Neural cell (in vitro differentiated cells): Measurements from ENCODE around the gene URB1. TPM values are rescaled to one million over a fixed set of nuclear protein-coding genes. Genes with fewer than 3 reads are reported as not detected.

ENCODE experiments used
- H2AFZ ChIP-seq: fragments of 200-600, 300-800 bp; sonication (generic), shearing (Covaris generic); 2 replicates; pipeline ENCODE4 v1.6.0; 2014; ENCODE audit warnings: low read depth, mild to moderate bottlenecking, antibody characterized with exemption, low read length, moderate library complexity
- H3F3A ChIP-seq: fragments of 200-600 bp; shearing (Covaris generic); 2 replicates; pipeline ENCODE4 v1.6.1; 2016; ENCODE audit warnings: mild to moderate bottlenecking, moderate library complexity, mixed read lengths, antibody characterized with exemption, low read length; ENCODE audit not compliant: insufficient read depth, poor library complexity, severe bottlenecking
- H3K27ac ChIP-seq: fragments of 200-600, 300-800 bp; sonication (generic), shearing (Covaris generic); 2 replicates; pipeline ENCODE4 v1.5.1; 2014; ENCODE audit warnings: mild to moderate bottlenecking, low read length, moderate library complexity
- H3K27me3 ChIP-seq: fragments of 300-800, 200-600 bp; sonication (generic), shearing (Covaris generic); 2 replicates; pipeline ENCODE4 v1.6.0; 2014; ENCODE audit warnings: mild to moderate bottlenecking, low read depth, low read length, moderate library complexity; ENCODE audit not compliant: insufficient read depth
- H3K36me3 ChIP-seq: fragments of 300-800, 200-600 bp; sonication (generic), shearing (Covaris generic); 2 replicates; pipeline ENCODE4 v1.5.1; 2014; ENCODE audit warnings: mild to moderate bottlenecking, antibody characterized with exemption, low read length, moderate library complexity; ENCODE audit not compliant: insufficient read depth
- H3K4me2 ChIP-seq: fragments of 300-800, 200-600 bp; sonication (generic), shearing (Covaris generic); 2 replicates; pipeline ENCODE4 v1.6.0; 2014; ENCODE audit warnings: mild to moderate bottlenecking, low read length
- H3K4me3 ChIP-seq: fragments of 300-800, 200-600 bp; sonication (generic), shearing (Covaris generic); 2 replicates; pipeline ENCODE4 v1.5.1; 2014; ENCODE audit warnings: mild to moderate bottlenecking, low read length, moderate library complexity
- H3K79me2 ChIP-seq: fragments of 200-600 bp; shearing (Covaris generic); replicated peaks from 2 replicates; pipeline ENCODE4 v1.6.0; 2014; ENCODE audit warnings: mild to moderate bottlenecking, low read length, moderate library complexity; ENCODE audit not compliant: insufficient read depth
- H3K9ac ChIP-seq: fragments of 300-800, 200-600 bp; sonication (generic), shearing (Covaris generic); 2 replicates; pipeline ENCODE4 v1.6.1; 2016; ENCODE audit warnings: mild to moderate bottlenecking, low read length, mixed read lengths
- H3K9me2 ChIP-seq: fragments of 200-600 bp; shearing (Covaris generic); 2 replicates; pipeline ENCODE4 v1.6.1; 2016; ENCODE audit warnings: mild to moderate bottlenecking, low read length, mixed read lengths; ENCODE audit not compliant: insufficient read depth
- H3K9me3 ChIP-seq: fragments of 200-600, 300-800 bp; sonication (generic), shearing (Covaris generic); 2 replicates; pipeline ENCODE4 v1.6.1; 2016; ENCODE audit warnings: mild to moderate bottlenecking, mixed run types, low read length, moderate library complexity, mixed read lengths
- H4K20me1 ChIP-seq: fragments of 200-600 bp; shearing (Covaris generic); 2 replicates; pipeline ENCODE4 v1.6.1; 2016; ENCODE audit warnings: mild to moderate bottlenecking, mixed run types; ENCODE audit not compliant: insufficient read depth
- EP300 ChIP-seq: fragments of 450-650 bp; conservative IDR thresholded peaks from 2 replicates; pipeline ENCODE4 v1.6.1; 2014; ENCODE audit warnings: antibody characterized with exemption, mild to moderate bottlenecking, moderate library complexity; ENCODE audit not compliant: poor library complexity, severe bottlenecking
- EZH2 ChIP-seq: fragments of 200-600, 300-800 bp; shearing (Covaris generic), sonication (generic); IDR thresholded peaks from 2 replicates; pipeline ENCODE4 v1.6.1; 2014; ENCODE audit warnings: antibody characterized with exemption, low read length, borderline replicate concordance, mild to moderate bottlenecking; ENCODE audit not compliant: insufficient read depth, poor library complexity, severe bottlenecking
- MXI1 ChIP-seq: fragments of 450-650 bp; conservative IDR thresholded peaks from 2 replicates; pipeline ENCODE4 v1.6.1; 2014; ENCODE audit warnings: antibody characterized with exemption, mild to moderate bottlenecking; ENCODE audit not compliant: poor library complexity, severe bottlenecking
- POLR2AphosphoS5 ChIP-seq: IDR thresholded peaks from 2 replicates; pipeline ENCODE4 v1.6.1; 2012
- RAD21 ChIP-seq: fragments of 450-650 bp; conservative IDR thresholded peaks from 2 replicates; pipeline ENCODE4 v1.6.1; 2014; ENCODE audit warnings: antibody characterized with exemption, mild to moderate bottlenecking, moderate library complexity
- SMC3 ChIP-seq: fragments of 450-650 bp; conservative IDR thresholded peaks from 2 replicates; pipeline ENCODE4 v1.6.1; 2014; ENCODE audit warnings: antibody characterized with exemption, mild to moderate bottlenecking, moderate library complexity; ENCODE audit not compliant: poor library complexity
- TAF1 ChIP-seq: IDR thresholded peaks from 2 replicates; pipeline ENCODE4 v1.6.1; 2012; ENCODE audit warnings: low read depth
- polyA plus RNA-seq: library from polyadenylated mRNA; depleted of rRNA; stranded (reverse); fragments of >200 nt; gene quantifications from 2 replicates; pipeline ENCODE4 v1.2.3, GENCODE V29; 2014
- TF ChIP-seq, protein P1 (sequence below): fragments of 450-650 bp; IDR thresholded peaks from 2 replicates; pipeline ENCODE4 v1.5.1; 2014; ENCODE audit warnings: antibody characterized with exemption, mild to moderate bottlenecking, moderate library complexity; ENCODE audit not compliant: poor library complexity, severe bottlenecking
- TF ChIP-seq, protein P2 (sequence below): IDR thresholded peaks from 2 replicates; pipeline ENCODE4 v1.6.1; 2012; ENCODE audit warnings: borderline replicate concordance

The URB1 gene
- polyA plus RNA-seq, 1 donor from 2014 or later = 4.4 TPM

DNA sequence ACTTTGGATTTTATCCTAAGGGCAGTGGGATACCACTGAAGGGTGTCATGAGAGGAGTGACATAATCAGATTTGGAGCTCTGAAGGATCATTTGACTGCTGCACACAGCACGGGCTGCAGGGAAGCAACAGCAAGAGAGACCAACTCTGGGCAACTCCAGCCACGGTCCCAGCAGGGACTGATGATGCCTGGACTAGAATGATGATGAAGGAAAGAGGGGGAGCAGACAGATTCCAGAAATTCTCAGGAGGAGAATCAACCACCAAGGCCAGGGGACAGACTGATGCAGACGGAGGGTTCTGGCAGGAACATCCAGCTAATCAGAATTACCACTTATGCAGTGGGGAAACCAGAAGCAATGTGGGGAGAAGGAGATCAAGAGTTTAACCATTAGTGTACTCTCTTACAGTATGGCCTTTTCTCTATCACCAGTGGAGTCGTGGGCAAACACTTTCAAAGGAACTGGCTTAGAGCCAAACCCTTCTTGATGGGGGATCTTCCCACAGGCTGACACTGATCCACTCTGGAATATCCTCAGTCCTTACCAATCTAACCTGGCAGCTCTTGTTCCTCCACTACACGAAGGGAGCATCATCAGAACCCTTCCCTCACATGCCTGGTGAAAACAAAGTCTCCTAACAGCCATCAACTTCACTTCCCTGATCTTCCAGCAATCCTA lies 3.3 kb downstream of the URB1 start:
- Histone ChIP-seq H3K9ac (no peak overlapping the region), H3F3A (no peaks in the 10 kb centered on the region), H3K27me3 (no peaks in the 10 kb centered on the region), H3K36me3 (no peaks in the 10 kb centered on the region), H3K9me2 (no peaks in the 10 kb centered on the region), H4K20me1 (no peaks in the 10 kb centered on the region), H3K79me2 (peaks cover 8% of the 10 kb centered on the region), H3K4me3 (no peak overlapping the region), H3K27ac (no peak overlapping the region), H3K4me2 (no peak overlapping the region), H3K9me3 (no peaks in the 10 kb centered on the region), H2AFZ (no peak overlapping the region)
- TF ChIP-seq, protein P1, sequence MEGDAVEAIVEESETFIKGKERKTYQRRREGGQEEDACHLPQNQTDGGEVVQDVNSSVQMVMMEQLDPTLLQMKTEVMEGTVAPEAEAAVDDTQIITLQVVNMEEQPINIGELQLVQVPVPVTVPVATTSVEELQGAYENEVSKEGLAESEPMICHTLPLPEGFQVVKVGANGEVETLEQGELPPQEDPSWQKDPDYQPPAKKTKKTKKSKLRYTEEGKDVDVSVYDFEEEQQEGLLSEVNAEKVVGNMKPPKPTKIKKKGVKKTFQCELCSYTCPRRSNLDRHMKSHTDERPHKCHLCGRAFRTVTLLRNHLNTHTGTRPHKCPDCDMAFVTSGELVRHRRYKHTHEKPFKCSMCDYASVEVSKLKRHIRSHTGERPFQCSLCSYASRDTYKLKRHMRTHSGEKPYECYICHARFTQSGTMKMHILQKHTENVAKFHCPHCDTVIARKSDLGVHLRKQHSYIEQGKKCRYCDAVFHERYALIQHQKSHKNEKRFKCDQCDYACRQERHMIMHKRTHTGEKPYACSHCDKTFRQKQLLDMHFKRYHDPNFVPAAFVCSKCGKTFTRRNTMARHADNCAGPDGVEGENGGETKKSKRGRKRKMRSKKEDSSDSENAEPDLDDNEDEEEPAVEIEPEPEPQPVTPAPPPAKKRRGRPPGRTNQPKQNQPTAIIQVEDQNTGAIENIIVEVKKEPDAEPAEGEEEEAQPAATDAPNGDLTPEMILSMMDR = no peak
- TF ChIP-seq, protein P2, sequence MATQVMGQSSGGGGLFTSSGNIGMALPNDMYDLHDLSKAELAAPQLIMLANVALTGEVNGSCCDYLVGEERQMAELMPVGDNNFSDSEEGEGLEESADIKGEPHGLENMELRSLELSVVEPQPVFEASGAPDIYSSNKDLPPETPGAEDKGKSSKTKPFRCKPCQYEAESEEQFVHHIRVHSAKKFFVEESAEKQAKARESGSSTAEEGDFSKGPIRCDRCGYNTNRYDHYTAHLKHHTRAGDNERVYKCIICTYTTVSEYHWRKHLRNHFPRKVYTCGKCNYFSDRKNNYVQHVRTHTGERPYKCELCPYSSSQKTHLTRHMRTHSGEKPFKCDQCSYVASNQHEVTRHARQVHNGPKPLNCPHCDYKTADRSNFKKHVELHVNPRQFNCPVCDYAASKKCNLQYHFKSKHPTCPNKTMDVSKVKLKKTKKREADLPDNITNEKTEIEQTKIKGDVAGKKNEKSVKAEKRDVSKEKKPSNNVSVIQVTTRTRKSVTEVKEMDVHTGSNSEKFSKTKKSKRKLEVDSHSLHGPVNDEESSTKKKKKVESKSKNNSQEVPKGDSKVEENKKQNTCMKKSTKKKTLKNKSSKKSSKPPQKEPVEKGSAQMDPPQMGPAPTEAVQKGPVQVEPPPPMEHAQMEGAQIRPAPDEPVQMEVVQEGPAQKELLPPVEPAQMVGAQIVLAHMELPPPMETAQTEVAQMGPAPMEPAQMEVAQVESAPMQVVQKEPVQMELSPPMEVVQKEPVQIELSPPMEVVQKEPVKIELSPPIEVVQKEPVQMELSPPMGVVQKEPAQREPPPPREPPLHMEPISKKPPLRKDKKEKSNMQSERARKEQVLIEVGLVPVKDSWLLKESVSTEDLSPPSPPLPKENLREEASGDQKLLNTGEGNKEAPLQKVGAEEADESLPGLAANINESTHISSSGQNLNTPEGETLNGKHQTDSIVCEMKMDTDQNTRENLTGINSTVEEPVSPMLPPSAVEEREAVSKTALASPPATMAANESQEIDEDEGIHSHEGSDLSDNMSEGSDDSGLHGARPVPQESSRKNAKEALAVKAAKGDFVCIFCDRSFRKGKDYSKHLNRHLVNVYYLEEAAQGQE = no peak
- TF ChIP-seq EP300 (no peak), MXI1 (no peak), SMC3 (no peak), TAF1 (no peak), RAD21 (no peak), EZH2 (no peak), POLR2AphosphoS5 (no peak)

DNA sequence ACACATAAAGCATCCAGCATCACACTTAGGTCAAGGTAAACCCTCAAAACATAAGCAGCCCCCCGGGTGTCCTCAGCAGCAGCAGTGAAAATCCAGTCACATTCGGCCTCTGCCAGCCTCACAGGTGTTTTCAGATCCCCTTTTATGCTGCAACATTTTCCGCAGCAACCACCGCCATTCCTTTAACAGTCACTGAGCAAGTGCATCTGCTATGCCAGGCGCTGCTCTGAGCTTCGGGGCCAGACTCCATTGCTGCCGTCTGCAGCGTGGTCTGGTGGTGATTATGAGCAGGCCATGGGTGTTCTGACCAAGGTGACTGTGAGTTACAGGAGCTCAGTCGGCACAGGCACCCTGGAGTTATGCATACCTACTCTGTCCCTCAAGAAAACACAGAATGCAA lies 4.5 kb downstream of the URB1 start:
- TF ChIP-seq MXI1 (no peak), EZH2 (no peak), TAF1 (no peak), RAD21 (no peak), POLR2AphosphoS5 (no peak), EP300 (no peak), SMC3 (no peak)
- TF ChIP-seq, protein P2 = no peak
- TF ChIP-seq, protein P1 = no peak
- no peak overlapping the region for H3K27ac ChIP-seq
- H3K4me3 ChIP-seq = no peak overlapping the region
- no peaks in the 10 kb centered on the region for H4K20me1 ChIP-seq
- H3K9me3 ChIP-seq = no peaks in the 10 kb centered on the region
- no peak overlapping the region for H3K9ac ChIP-seq
- H3K27me3 ChIP-seq = no peaks in the 10 kb centered on the region
- H3K9me2 ChIP-seq = no peaks in the 10 kb centered on the region
- H3F3A ChIP-seq = no peaks in the 10 kb centered on the region
- no peak overlapping the region for H3K4me2 ChIP-seq
- no peaks in the 10 kb centered on the region for H3K36me3 ChIP-seq
- peaks cover 8% of the 10 kb centered on the region for H3K79me2 ChIP-seq
- no peak overlapping the region for H2AFZ ChIP-seq
